ENCODE results near the gene ITGA8.
"Not testable (repeated sequence)": the region's sequence is repeated elsewhere in the genome, so short reads cannot be mapped to it uniquely, and the experiment has no call there.

Gene ITGA8

GRCh38 chr10:15719899-15720634, at the start of gene ITGA8:
Gene ITGA8, minus strand, starts transcription at chr10:15719922. Its CDS starts 151 bp downstream, at chr10:15719771.
- FAIRE-seq (no peak), DNase-seq (ENCODE audit: low spot score) (no peak)

GRCh38 chr10:15764892-15765454, 45.3 kb upstream of the ITGA8 start:
- DNase-seq (ENCODE audit: low spot score) (no peak), FAIRE-seq (no peak)

- no peak for DNase-seq (ENCODE audit: low spot score)
- FAIRE-seq = no peak
Observed at GRCh38 chr10:15763006-15763405, 43.3 kb upstream of the ITGA8 start.

GRCh38 chr10:15762239-15762638, 42.5 kb upstream of the ITGA8 start:
- DNase-seq (ENCODE audit: low spot score); FAIRE-seq: not testable (repeated sequence)

- not testable (repeated sequence) for DNase-seq (ENCODE audit: low spot score); FAIRE-seq
Observed at GRCh38 chr10:15761224-15761623, 41.5 kb upstream of the ITGA8 start.

- no peak for FAIRE-seq
- no peak for DNase-seq (ENCODE audit: low spot score)
Observed at GRCh38 chr10:15760681-15761080, 41.0 kb upstream of the ITGA8 start.

GRCh38 chr10:15759265-15759664, 39.5 kb upstream of the ITGA8 start:
- no peak for DNase-seq (ENCODE audit: low spot score)
- no peak for FAIRE-seq

- FAIRE-seq = no peak
- no peak for DNase-seq (ENCODE audit: low spot score)
Observed at GRCh38 chr10:15758618-15759017, 38.9 kb upstream of the ITGA8 start.

- DNase-seq (ENCODE audit: low spot score) (no peak), FAIRE-seq (no peak)
Observed at GRCh38 chr10:15754937-15755336, 35.2 kb upstream of the ITGA8 start.

- FAIRE-seq (no peak), DNase-seq (ENCODE audit: low spot score) (no peak)
Observed at GRCh38 chr10:15751046-15751445, 31.3 kb upstream of the ITGA8 start.

- DNase-seq (ENCODE audit: low spot score) (no peak), FAIRE-seq (no peak)
Observed at GRCh38 chr10:15748126-15748525, 28.4 kb upstream of the ITGA8 start.

- FAIRE-seq = no peak
Observed at GRCh38 chr10:15747632-15748031, 27.9 kb upstream of the ITGA8 start.

GRCh38 chr10:15745751-15746150, 26.0 kb upstream of the ITGA8 start:
- DNase-seq (ENCODE audit: low spot score) = no peak
- no peak for FAIRE-seq

More at GRCh38 chr10:15747632-15748031, 27.9 kb upstream of the ITGA8 start:
- DNase-seq (ENCODE audit: low spot score) = no peak

GRCh38 chr10:15744217-15744865, 24.6 kb upstream of the ITGA8 start:
- FAIRE-seq (no peak), DNase-seq (ENCODE audit: low spot score) (peak; percentile 14)

GRCh38 chr10:15743443-15743842, 23.7 kb upstream of the ITGA8 start:
- FAIRE-seq = no peak
- DNase-seq (ENCODE audit: low spot score) = no peak

GRCh38 chr10:15742836-15743235, 23.1 kb upstream of the ITGA8 start:
- no peak for FAIRE-seq

GRCh38 chr10:15742102-15742501, 22.4 kb upstream of the ITGA8 start:
- FAIRE-seq = no peak
- DNase-seq (ENCODE audit: low spot score) = no peak

More at GRCh38 chr10:15742836-15743235, 23.1 kb upstream of the ITGA8 start:
- no peak for DNase-seq (ENCODE audit: low spot score)

- FAIRE-seq (no peak), DNase-seq (ENCODE audit: low spot score) (no peak)
Observed at GRCh38 chr10:15741581-15741980, 21.9 kb upstream of the ITGA8 start.

GRCh38 chr10:15740261-15740660, 20.5 kb upstream of the ITGA8 start:
- no peak for FAIRE-seq
- DNase-seq (ENCODE audit: low spot score) = no peak

GRCh38 chr10:15739254-15739970, 19.7 kb upstream of the ITGA8 start:
- no peak for DNase-seq (ENCODE audit: low spot score)
- no peak for FAIRE-seq

- FAIRE-seq (no peak), DNase-seq (ENCODE audit: low spot score) (no peak)
Observed at GRCh38 chr10:15738270-15738925, 18.7 kb upstream of the ITGA8 start.
